SU-DHL-6 (cell line): ENCODE measurements around the gene C9orf43.

Experiments
- H2AFZ ChIP-seq: fragments of 200-600 bp; sonication (generic); 2 replicates; pipeline ENCODE4 v1.6.1; 2014; ENCODE audit warnings: low read depth, mild to moderate bottlenecking, moderate library complexity, mixed read lengths, antibody characterized with exemption, low read length; ENCODE audit not compliant: severe bottlenecking
- H3F3A ChIP-seq: fragments of 200-600 bp; shearing (Covaris generic); 2 replicates; pipeline ENCODE4 v1.6.0; 2016; ENCODE audit warnings: antibody characterized with exemption, mild to moderate bottlenecking; ENCODE audit not compliant: insufficient read depth
- H3K27ac ChIP-seq: fragments of 200-600 bp; sonication (generic); 2 replicates; pipeline ENCODE4 v1.5.1; 2016; ENCODE audit warnings: low read depth, mild to moderate bottlenecking, low read length, moderate library complexity, mixed read lengths
- H3K27me3 ChIP-seq: fragments of 200-600 bp; sonication (generic), shearing (Covaris generic); 2 replicates; pipeline ENCODE4 v1.6.0; 2014; ENCODE audit warnings: mild to moderate bottlenecking, low read length
- H3K36me3 ChIP-seq: fragments of 200-600 bp; sonication (generic); 2 replicates; pipeline ENCODE4 v1.6.1; 2014; ENCODE audit warnings: mild to moderate bottlenecking, low read length, mixed read lengths
- H3K4me2 ChIP-seq: fragments of 300-600, 200-600 bp; shearing (Covaris generic), sonication (generic); 2 replicates; pipeline ENCODE4 v1.6.0; 2014; ENCODE audit warnings: low read length, low read depth, mild to moderate bottlenecking; ENCODE audit not compliant: poor library complexity, severe bottlenecking
- H3K4me3 ChIP-seq: fragments of 200-600 bp; sonication (generic); 2 replicates; pipeline ENCODE4 v1.5.1; 2014; ENCODE audit warnings: antibody characterized with exemption, low read length, mild to moderate bottlenecking, mixed read lengths; ENCODE audit not compliant: insufficient read depth, poor library complexity, severe bottlenecking
- H3K79me2 ChIP-seq: fragments of 200-600 bp; sonication (generic); 2 replicates; pipeline ENCODE4 v1.6.1; 2014; ENCODE audit warnings: mild to moderate bottlenecking, low read length, moderate library complexity; ENCODE audit not compliant: insufficient read depth
- H3K9ac ChIP-seq: fragments of 200-600 bp; sonication (generic); 2 replicates; pipeline ENCODE4 v1.7.0; 2014; ENCODE audit warnings: mild to moderate bottlenecking, low read length
- H3K9me2 ChIP-seq: fragments of 200-600 bp; sonication (generic); replicated peaks from 2 replicates; pipeline ENCODE4 v1.6.1; 2014; ENCODE audit warnings: low read length; ENCODE audit not compliant: insufficient read depth
- H3K9me3 ChIP-seq: fragments of 200-600 bp; sonication (generic); 2 replicates; pipeline ENCODE4 v1.6.1; 2014; ENCODE audit warnings: low read length, mixed read lengths; ENCODE audit not compliant: insufficient read depth
- H4K20me1 ChIP-seq: fragments of 200-600 bp; sonication (generic); 2 replicates; pipeline ENCODE4 v1.6.1; 2014; ENCODE audit warnings: low read depth, mild to moderate bottlenecking, antibody characterized with exemption, low read length, moderate library complexity, mixed read lengths
- CTCF ChIP-seq: fragments of 200-600 bp; sonication (generic); IDR thresholded peaks from one replicate; pipeline ENCODE4 v1.5.1; 2017; ENCODE audit warnings: antibody characterized with exemption, mild to moderate bottlenecking, low read length, moderate library complexity; ENCODE audit not compliant: insufficient read depth, poor library complexity, severe bottlenecking
- EZH2phosphoT487 ChIP-seq: fragments of 200-600 bp; sonication (generic), shearing (Covaris generic); conservative IDR thresholded peaks from 2 replicates; pipeline ENCODE4 v1.6.1; 2018; ENCODE audit warnings: mild to moderate bottlenecking, antibody characterized with exemption, low read length, moderate library complexity, mixed read lengths

The C9orf43 gene

GRCh38 chr9:113388833-113389232, 21.7 kb upstream of the C9orf43 start:
- Histone ChIP-seq H3K27ac (no peak overlapping the region), H4K20me1 (no peaks in the 10 kb centered on the region), H3K9ac (no peak overlapping the region), H3K9me2 (no peaks in the 10 kb centered on the region), H2AFZ (no peak overlapping the region), H3F3A (no peaks in the 10 kb centered on the region), H3K9me3 (no peaks in the 10 kb centered on the region), H3K36me3 (no peaks in the 10 kb centered on the region), H3K79me2 (no peaks in the 10 kb centered on the region), H3K4me2 (no peak overlapping the region), H3K4me3 (no peak overlapping the region), H3K27me3 (no peaks in the 10 kb centered on the region)
- TF ChIP-seq CTCF, result no peak
- TF ChIP-seq EZH2phosphoT487, result no peak

GRCh38 chr9:113389451-113389850, 21.1 kb upstream of the C9orf43 start:
- Histone ChIP-seq H3K9me2 (no peaks in the 10 kb centered on the region), H2AFZ (no peak overlapping the region), H3K36me3 (no peaks in the 10 kb centered on the region)

GRCh38 chr9:113390192-113390960, 20.2 kb upstream of the C9orf43 start:
- Histone ChIP-seq H3K4me3 (no peak overlapping the region), H3K9me3 (no peaks in the 10 kb centered on the region), H3F3A (no peaks in the 10 kb centered on the region), H3K9me2 (no peaks in the 10 kb centered on the region), H3K4me2 (no peak overlapping the region), H3K79me2 (no peaks in the 10 kb centered on the region), H2AFZ (no peak overlapping the region), H3K9ac (no peak overlapping the region), H3K27ac (no peak overlapping the region), H3K27me3 (no peaks in the 10 kb centered on the region), H3K36me3 (no peaks in the 10 kb centered on the region), H4K20me1 (no peaks in the 10 kb centered on the region)
- TF ChIP-seq EZH2phosphoT487 (no peak), CTCF (no peak)

More at GRCh38 chr9:113389451-113389850, 21.1 kb upstream of the C9orf43 start:
- TF ChIP-seq EZH2phosphoT487, result no peak
- TF ChIP-seq CTCF, result no peak
- H3K4me2 ChIP-seq, result no peak overlapping the region
- H3K79me2 ChIP-seq, result no peaks in the 10 kb centered on the region
- H3K9me3 ChIP-seq, result no peaks in the 10 kb centered on the region
- no peak overlapping the region for H3K4me3 ChIP-seq
- no peak overlapping the region for H3K9ac ChIP-seq
- H3F3A ChIP-seq, result no peaks in the 10 kb centered on the region
- no peaks in the 10 kb centered on the region for H3K27me3 ChIP-seq
- H4K20me1 ChIP-seq, result no peaks in the 10 kb centered on the region
- no peak overlapping the region for H3K27ac ChIP-seq
